Ovary (tissue), 3 donors: ENCODE data around the gene SUV39H2.
"Not testable (repeated sequence)": the region's sequence is repeated elsewhere in the genome, so short reads cannot be mapped to it uniquely, and the experiment has no call there.

Experiments
- CTCF ChIP-seq, 3 donors: fragments of 450-650 bp in 2 of 3; fragments of 200-600 bp in 1 of 3; IDR thresholded peaks; one replicate each; pipeline versions ENCODE4 v1.5.1 to v1.8.0; 2016 to 2022; ENCODE audit warnings: antibody characterized with exemption in 3 of 3, mild to moderate bottlenecking in 1 of 3
- POLR2A ChIP-seq: fragments of 450-650 bp; IDR thresholded peaks from one replicate; pipeline ENCODE4 v1.6.1; 2017; ENCODE audit warnings: antibody characterized with exemption, mild to moderate bottlenecking, moderate library complexity
- donor health status: DM: no; HTN: no; CAD: no.

GRCh38 chr10:14942147-14942949, 63.7 kb downstream of the SUV39H2 start:
- not testable (repeated sequence) for TF ChIP-seq POLR2A; CTCF (IDR thresholded peaks at IDR 0.05)
